Measurements from ENCODE around the gene CCDC38. TPM values are rescaled to one million over a fixed set of nuclear protein-coding genes. Genes with fewer than 3 reads are reported as not detected.

The CCDC38 gene
- total RNA-seq, 1 donor from 2014 or later: not detected

GRCh38 chr12:95962222-95962621 is 19.8 kb upstream of the CCDC38 start:
- DNase-seq (ENCODE audit: low spot score): no peak

- DNase-seq (ENCODE audit: low spot score): no peak
Observed at GRCh38 chr12:95960241-95960640, 17.8 kb upstream of the CCDC38 start.

- DNase-seq (ENCODE audit: low spot score): no peak
Observed at GRCh38 chr12:95959107-95959506, 16.7 kb upstream of the CCDC38 start.

- no peak for DNase-seq (ENCODE audit: low spot score)
Observed at GRCh38 chr12:95956557-95957145, 14.2 kb upstream of the CCDC38 start.

GRCh38 chr12:95955549-95956159 is 13.2 kb upstream of the CCDC38 start:
- no peak for DNase-seq (ENCODE audit: low spot score)

- DNase-seq (ENCODE audit: low spot score): no peak
Observed at GRCh38 chr12:95953000-95953399, 10.6 kb upstream of the CCDC38 start.

- DNase-seq (ENCODE audit: low spot score): no peak
Observed at GRCh38 chr12:95951515-95951914, 9.1 kb upstream of the CCDC38 start.

GRCh38 chr12:95949477-95950206 is 7.2 kb upstream of the CCDC38 start:
- DNase-seq (ENCODE audit: low spot score): no peak

- no peak for DNase-seq (ENCODE audit: low spot score)
Observed at GRCh38 chr12:95944108-95944704, 1.8 kb upstream of the CCDC38 start.

GRCh38 chr12:95943330-95943842 is 972 bp upstream of the CCDC38 start, which contains the start of gene AMDHD1:
Gene AMDHD1 (plus strand): TSS chr12:95943331. CDS start chr12:95943399, 68 bp downstream.
- peak; percentile 90 for DNase-seq (ENCODE audit: low spot score)

- DNase-seq (ENCODE audit: low spot score): no peak
Observed at GRCh38 chr12:95942101-95942523, 302 bp downstream of the CCDC38 start.

- no peak for DNase-seq (ENCODE audit: low spot score)
Observed at GRCh38 chr12:95940514-95940913, 1.9 kb downstream of the CCDC38 start.

- no peak for DNase-seq (ENCODE audit: low spot score)
Observed at GRCh38 chr12:95922231-95922630, 20.2 kb downstream of the CCDC38 start.

- no peak for DNase-seq (ENCODE audit: low spot score)
Observed at GRCh38 chr12:95919110-95919509, 23.3 kb downstream of the CCDC38 start.

- no peak for DNase-seq (ENCODE audit: low spot score)
Observed at GRCh38 chr12:95918194-95918993, 24.0 kb downstream of the CCDC38 start.

- DNase-seq (ENCODE audit: low spot score): no peak
Observed at GRCh38 chr12:95909871-95910270, 32.5 kb downstream of the CCDC38 start.

- no peak for DNase-seq (ENCODE audit: low spot score)
Observed at GRCh38 chr12:95908573-95908972, 33.8 kb downstream of the CCDC38 start.

- no peak for DNase-seq (ENCODE audit: low spot score)
Observed at GRCh38 chr12:95898081-95898480, 44.3 kb downstream of the CCDC38 start.

- DNase-seq (ENCODE audit: low spot score): no peak
Observed at GRCh38 chr12:95896846-95897245, 45.6 kb downstream of the CCDC38 start.

GRCh38 chr12:95890958-95891357 is 51.5 kb downstream of the CCDC38 start:
- no peak for DNase-seq (ENCODE audit: low spot score)

- no peak for DNase-seq (ENCODE audit: low spot score)
Observed at GRCh38 chr12:95887311-95887710, 55.1 kb downstream of the CCDC38 start.
